GM23248 (cell line): ENCODE results near the gene CPSF4.

Experiments used
- EZH2 ChIP-seq: fragments of 200-600 bp; sonication (generic); IDR thresholded peaks from 2 replicates; pipeline ENCODE4 v1.6.1; 2018; ENCODE audit warnings: antibody characterized with exemption, mild to moderate bottlenecking; ENCODE audit not compliant: insufficient read depth, poor library complexity, severe bottlenecking
- EZH2phosphoT487 ChIP-seq: fragments of 200-600 bp; sonication (generic); IDR thresholded peaks from 2 replicates; pipeline ENCODE4 v1.6.1; 2018; ENCODE audit warnings: antibody characterized with exemption, moderate library complexity, mild to moderate bottlenecking, low read depth; ENCODE audit not compliant: insufficient read depth

DNA sequence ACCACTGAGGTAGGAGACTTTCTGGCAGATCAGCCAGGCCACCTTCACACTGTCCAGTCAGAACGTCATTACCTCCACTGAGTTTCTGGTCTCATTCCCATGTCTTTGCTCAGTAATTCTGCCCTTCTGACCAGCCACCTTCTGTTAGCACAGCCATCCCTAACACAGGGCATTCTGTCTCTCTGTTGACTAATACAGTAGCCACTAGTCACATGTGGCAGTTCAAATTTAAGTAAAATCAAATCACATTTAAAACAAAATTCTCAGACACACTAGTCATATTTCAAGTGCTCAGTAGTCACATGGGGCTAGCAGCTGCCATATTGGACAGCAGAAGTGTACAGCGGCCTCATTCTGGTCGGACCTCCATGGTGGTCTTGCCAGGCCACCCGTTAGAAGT lies 7.4 kb downstream of the CPSF4 start:
- TF ChIP-seq EZH2 (no peak), EZH2phosphoT487 (no peak)
